GM18861 (cell line): ENCODE results near the gene RNF183.
"Not testable (repeated sequence)": the region's sequence is repeated elsewhere in the genome, so short reads cannot be mapped to it uniquely, and the experiment has no call there.

Experiments used
- ATAC-seq: cut with Tn5 transposase; IDR thresholded peaks from one replicate; pipeline ENCODE4 v1.9.1; 2021; ENCODE audit not compliant: unreplicated experiment

RNF183 gene

DNA sequence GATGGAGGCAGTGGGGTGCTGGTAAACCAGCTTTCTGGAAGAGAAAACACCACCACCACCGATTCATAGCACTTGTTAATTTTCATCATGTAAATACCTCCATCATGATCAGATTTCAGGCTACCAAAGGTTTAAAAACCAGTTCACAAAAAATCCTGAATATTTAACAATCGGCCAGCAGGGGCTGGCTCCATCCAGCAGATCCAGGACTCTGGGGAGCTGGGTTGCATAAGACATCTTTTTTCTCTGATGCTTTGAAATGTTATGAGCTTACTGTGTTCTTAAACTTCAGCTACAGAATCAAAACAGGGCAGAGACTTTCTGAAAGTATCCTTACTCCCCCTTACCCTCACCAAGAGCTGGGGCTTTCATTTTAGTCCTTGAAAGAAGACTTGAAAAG lies 14.6 kb upstream of the RNF183 start:
- no peak for ATAC-seq

DNA sequence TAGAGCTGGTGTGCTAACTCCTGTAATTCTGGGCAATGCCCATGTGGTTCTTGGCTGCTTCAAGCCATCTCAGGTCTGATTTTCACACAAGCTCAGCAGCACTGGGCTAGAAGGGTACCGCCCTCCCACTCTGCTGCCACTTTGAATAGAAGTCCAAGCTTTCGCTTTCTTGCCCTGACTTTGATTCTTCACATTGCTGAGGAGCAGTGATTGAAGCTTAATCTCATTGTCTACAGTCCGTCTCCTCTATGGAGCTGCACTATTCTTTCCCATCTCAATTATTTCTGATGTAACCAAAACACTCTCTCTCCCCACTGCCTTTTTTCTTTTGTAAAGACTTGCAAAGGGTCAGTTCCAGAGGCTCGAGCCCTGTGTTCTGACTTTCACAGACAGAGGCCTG lies 12.9 kb upstream of the RNF183 start:
- no peak for ATAC-seq

DNA sequence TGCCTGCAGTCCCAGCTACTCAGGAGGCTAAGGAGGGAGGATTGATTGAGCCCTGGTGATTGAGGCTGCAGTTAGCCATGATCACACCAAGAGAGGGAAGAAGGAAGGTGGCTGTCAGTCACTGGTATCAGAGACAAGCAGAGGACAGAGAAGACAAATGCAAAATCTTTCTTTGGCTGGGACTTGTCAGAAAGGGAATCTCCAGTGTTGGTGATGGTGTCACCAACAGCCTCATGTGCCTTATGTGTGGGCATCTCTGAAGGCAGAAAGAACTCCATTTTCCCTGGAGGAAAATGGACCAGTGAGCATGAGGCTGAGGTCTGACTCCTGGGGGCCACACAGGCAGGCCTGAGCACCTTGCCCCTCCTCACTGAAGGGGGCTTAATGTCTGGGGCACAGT lies 12.1 kb upstream of the RNF183 start:
- no peak for ATAC-seq

DNA sequence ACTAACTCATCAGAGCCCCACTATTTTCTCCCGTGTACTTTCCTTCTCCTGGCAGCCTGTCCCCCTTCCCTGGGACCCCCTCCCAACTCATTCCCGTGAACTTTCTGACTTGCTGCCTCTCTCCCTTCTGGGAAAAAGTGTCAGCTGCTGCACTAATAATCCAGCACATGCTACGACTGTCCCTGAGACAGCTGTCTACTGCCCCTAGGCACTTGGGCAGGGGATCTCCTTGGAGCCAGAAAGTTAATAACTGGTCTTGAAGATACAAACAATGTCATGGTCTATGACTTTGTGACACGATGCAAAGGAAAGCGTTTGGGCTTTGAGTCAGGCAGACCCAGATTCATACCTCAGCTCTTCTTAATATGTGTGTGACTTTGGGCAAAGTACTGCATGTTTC lies 10.1 kb upstream of the RNF183 start:
- no peak for ATAC-seq

- no peak for ATAC-seq
Measured at GRCh38 chr9:113311961-113312360, 8.8 kb upstream of the RNF183 start.

DNA sequence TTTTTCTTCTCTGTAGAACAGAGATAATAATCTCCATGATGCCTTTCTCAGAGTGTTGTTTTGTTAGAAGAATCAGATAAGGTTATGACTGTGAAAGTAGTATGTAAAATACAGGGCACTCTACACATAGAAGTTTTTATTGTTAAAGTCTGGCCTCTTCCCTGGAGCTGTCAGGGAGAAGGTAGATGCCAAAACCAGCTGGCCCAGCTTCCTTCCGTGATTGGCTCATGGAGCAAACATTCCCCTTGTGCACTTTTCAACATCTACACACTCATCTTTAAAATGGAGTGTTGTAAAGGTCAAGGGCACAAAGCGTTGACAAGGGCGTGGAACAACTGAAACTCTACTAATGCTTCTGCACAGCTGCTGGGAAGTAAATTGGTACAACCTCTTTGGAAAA lies 7.4 kb upstream of the RNF183 start:
- no peak for ATAC-seq

DNA sequence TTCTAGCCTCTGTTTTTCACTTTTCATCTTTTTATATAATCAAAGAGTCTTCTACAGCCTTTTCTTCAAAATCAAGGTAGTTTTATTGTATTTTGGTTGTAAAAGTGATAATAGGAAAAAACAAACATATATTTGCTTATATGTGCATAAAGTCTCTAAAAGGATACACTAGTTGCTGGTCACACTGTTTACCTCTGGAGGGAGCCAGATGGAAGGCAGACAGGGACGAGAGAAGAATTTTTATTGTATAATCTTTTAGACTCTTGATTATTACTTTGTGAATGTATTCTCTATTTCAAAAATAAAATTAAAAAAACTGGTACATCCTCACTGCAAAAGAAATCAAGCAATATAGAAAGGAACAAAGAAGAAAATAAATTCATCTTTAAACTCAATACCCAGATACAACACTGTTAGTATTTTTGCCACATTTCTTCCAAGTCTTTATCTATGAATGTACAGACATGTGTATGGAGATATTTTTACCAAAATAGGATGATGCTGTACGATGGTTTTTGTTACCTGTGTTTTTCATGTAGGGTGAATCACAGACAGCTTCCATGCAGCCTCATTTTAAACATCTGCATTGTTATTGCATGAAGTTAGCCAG lies 6.1 kb upstream of the RNF183 start:
- peak; percentile 48 for ATAC-seq

DNA sequence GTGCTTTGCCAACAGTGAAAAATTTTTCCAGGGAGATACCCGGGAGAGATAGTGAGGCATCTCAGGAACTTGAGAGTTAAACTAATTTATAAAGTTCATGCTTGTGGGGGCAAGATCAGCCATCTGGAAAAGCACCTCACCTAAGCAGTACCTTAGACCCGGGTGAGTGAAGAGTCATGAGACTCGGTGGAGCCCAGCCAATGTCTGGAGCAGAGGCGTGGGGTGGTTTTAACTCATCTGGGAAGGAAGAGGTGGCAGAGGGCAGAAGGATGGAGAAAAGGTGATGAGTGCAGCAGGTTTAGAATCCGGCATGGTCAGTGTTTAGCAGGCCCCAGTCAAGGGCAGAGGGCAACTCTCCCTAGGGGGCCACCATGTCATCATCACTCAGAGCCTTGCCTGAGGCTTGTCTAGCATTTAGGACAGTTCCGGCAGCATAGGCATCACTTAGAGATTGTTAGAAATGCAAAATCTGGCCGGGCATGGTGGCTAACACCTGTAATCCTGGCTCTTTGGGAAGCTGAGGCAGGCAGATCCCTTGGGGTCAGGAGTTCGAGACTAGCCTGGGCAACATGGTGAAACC lies 4.3 kb upstream of the RNF183 start:
- no peak for ATAC-seq

GRCh38 chr9:113306566-113306965 lies 3.4 kb upstream of the RNF183 start:
- ATAC-seq, result no peak

GRCh38 chr9:113301548-113301947 lies 1.6 kb downstream of the RNF183 start:
- no peak for ATAC-seq

DNA sequence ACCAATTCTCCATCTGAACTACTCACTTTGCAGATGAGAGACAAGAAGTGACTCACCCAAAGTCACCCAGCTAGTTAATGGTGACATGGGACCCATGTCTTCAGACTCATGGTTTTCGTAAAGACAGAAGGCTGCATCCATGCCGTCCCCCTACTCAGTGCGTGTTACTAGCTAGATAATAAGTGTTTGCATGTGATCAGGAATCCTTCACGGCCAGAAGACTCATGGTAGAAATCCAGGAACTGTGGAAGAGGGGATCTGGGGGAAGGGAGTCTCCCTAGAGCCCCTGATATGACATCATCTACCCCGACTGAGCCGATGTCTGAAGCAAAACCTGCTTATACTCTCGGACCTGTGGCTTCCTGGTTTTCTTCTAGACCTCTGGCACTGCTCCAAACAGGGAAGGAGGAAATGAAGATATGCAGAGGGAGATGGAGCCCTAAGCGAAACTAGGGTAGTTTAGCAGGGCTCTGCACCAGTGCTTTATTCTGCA lies 3.3 kb downstream of the RNF183 start:
- no peak for ATAC-seq

GRCh38 chr9:113298924-113299770 lies 4.0 kb downstream of the RNF183 start:
- no peak for ATAC-seq

DNA sequence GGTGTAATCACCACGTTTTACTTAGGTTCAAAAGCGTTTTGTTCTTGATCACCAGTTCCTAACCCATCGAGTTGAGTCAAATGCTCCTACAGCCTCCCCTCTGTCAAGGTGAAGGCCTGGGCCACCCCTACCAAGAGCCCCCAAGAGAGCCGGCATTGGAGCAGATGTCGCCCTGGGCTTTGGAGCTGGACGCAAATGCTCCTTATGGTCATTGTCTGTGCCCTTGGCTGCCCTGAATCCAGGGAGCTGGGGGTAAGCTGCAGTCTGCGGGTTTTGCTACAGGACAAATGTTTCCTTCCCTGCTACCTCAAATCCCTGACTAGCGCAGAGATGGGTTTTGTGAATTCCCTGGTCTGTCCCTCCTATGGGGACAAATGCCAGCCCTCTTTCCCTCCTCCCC lies 4.9 kb downstream of the RNF183 start:
- ATAC-seq, result no peak

DNA sequence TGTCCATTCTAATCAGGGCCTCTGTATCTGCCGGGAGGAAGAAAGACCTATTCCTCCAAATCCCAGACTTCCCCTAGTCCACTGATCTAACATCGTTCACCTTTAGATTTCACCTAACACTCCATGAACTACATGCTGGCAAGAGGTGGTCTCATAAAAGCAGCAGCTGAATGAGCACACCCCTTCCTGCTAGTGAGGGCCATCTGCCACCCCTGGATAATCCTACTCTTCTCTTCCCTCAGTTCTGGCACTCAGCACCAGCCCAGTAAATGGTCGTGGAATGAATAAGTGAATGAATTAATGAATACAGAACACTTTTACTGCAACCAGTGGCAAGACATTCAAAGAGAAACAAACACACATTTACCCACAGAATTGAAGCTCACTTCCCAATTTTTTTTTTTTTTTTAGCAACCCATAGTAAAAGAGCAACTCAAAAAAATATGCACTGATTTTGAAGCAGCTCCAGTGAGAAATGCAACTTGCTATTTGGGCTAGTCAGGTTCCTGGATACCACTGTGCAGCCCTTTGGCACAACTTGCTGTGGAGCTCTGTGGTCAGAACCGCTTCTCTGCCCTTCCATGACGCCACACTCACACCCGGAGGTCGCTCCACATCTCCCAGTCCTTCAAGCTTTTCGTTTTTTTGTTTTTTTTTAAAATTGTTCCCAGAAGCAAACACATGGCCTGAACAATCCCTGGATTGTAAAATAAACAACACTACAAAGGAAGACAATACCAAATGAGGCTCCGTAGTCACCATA lies 6.2 kb downstream of the RNF183 start:
- no peak for ATAC-seq

- ATAC-seq, result not testable (repeated sequence)
Measured at GRCh38 chr9:113296247-113296646, 6.9 kb downstream of the RNF183 start.

DNA sequence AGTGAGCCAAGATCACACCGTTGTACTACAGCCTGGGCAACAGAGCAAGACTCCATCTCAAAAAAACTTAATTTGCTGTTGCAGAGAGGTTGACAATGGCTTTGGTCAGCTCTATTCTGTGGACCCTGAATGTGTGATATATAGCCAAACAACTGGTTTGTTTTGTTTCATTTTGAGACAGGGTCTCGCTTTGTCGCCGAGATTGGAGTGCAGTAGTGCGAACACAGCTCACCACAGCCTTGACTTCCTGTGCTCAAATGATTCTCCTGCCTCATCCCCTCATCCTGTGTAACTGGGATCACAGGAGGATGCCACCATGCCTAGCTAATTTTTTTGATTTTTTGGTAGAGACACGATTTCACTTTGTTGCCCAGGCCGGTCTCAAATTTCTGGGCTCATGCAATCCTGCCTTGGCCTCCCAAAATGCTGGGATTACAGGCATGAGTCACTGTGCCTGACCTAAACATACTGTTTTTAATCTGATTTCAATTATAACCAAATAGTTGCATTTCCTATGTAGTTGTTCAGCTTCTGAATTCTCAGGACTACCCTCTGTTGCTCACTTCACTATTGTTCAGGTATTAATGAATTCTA lies 9.8 kb downstream of the RNF183 start:
- ATAC-seq, result no peak

DNA sequence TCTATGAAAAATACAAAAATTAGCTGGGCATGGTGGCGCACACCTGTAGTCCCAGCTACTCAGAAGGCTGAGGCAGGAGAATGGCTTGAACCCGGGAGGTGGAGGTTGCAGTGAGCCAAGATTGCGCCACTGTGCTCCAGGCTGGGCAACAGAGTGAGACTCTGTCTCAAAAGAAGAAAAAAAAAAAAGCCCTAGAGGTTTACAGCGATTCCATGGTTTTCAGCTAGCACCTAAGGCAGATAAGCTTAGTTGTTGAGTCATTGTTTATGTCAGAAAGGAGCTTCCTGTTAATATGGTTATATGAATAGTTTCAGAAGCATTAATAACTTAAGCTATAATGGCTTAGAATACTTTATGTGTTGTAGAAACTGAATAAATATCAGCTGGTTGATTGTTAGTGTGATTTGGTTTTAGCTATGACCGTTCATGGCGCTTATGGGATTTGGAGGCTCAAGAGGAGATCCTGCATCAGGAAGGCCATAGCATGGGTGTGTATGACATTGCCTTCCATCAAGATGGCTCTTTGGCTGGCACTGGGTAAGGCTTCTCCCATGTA lies 13.0 kb downstream of the RNF183 start:
- ATAC-seq, result no peak

DNA sequence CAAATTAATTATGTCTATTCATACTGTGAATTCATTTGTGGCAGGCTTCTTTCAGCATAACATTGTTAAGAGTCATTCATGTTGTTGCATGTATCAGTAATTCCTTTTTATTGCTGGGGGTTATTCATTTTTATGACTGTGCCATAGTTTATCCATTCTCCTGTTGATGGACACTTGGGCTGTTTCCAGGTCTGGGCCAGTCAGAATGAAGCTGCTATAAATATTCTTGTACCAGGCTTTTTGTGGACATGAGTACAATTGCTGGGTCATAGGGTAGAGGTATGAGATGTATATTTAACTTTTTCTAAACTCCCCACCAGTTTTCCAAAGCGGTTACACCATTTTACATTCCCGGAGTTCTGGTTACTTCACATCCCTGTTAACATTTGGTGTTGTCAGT lies 14.1 kb downstream of the RNF183 start:
- ATAC-seq, result no peak

DNA sequence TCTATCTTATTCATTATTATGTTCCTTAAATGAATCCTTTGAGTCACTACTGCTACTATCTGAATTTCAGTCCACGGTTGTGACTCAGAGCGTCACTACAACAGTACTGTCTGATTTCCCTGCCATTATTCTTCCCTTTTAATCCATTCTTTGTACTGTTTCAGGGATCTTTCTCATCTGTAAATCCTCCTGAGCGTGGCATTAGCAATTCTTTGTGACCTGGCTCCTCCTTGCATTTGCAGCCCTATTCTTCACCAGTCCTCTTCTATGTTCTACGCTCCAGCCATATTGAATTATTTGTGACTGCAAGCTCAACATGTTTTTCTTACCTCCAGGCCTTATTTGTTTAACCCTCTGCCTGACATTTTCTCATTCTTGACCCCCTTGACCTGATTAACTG lies 21.8 kb downstream of the RNF183 start:
- ATAC-seq, result no peak

GRCh38 chr9:113278840-113279239 lies 24.3 kb downstream of the RNF183 start:
- ATAC-seq, result no peak
